Skeletal muscle tissue (tissue), 4 donors: Measurements from ENCODE around the gene CARMIL3. TPM values are rescaled to one million over a fixed set of nuclear protein-coding genes. Genes with fewer than 3 reads are reported as not detected.

ENCODE experiments used
- H3K27ac ChIP-seq: one replicate; pipeline ENCODE4 v1.7.0; 2013; ENCODE audit warnings: mild to moderate bottlenecking, low read depth, low read length, inconsistent platforms
- H3K27me3 ChIP-seq, 3 donors: one replicate each; pipeline ENCODE4 v1.7.0; 2013; ENCODE audit warnings: low read length in 3 of 3; ENCODE audit not compliant: control insufficient read depth in 3 of 3, insufficient read depth in 3 of 3
- H3K36me3 ChIP-seq, 3 donors: one replicate each; pipeline ENCODE4 v1.7.0; 2013; ENCODE audit warnings: low read length in 3 of 3; ENCODE audit not compliant: control insufficient read depth in 3 of 3, insufficient read depth in 3 of 3
- H3K4me1 ChIP-seq, 3 donors: one replicate each; pipeline ENCODE4 v1.7.0; 2013; ENCODE audit warnings: low read length in 3 of 3, mild to moderate bottlenecking in 3 of 3; ENCODE audit not compliant: control insufficient read depth in 3 of 3, insufficient read depth in 3 of 3
- H3K4me3 ChIP-seq, 3 donors: one replicate each; pipeline ENCODE4 v1.7.0; 2013; ENCODE audit warnings: low read length in 3 of 3
- H3K9ac ChIP-seq, 3 donors: one replicate each; pipeline ENCODE4 v1.7.0; 2013; ENCODE audit warnings: low read length in 3 of 3, mild to moderate bottlenecking in 3 of 3, moderate library complexity in 2 of 3, low read depth in 1 of 3
- H3K9me3 ChIP-seq, 3 donors: one replicate each; pipeline ENCODE4 v1.7.0; 2013; ENCODE audit warnings: low read length in 3 of 3; ENCODE audit not compliant: control insufficient read depth in 3 of 3
- total RNA-seq: library from RNA; depleted of rRNA; stranded (reverse); fragments of >200 nt; gene quantifications from one replicate; pipeline ENCODE4 v1.2.3, GENCODE V29; 2014
- donor health status: Osteomylitis.

CARMIL3 gene
- total RNA-seq, 1 donor from 2014 or later: under 0.01 TPM

- H3K9ac ChIP-seq: no peak overlapping the region
- H3K4me1 ChIP-seq: peaks cover 13 to 21% (median 15%) of the 10 kb centered on the region in 3 donors
- H3K36me3 ChIP-seq: no peaks in the 10 kb centered on the region
- no peak overlapping the region for H3K27ac ChIP-seq
- H3K27me3 ChIP-seq: peaks cover 11 to 31% (median 16%) of the 10 kb centered on the region in 3 donors
- no peak overlapping the region for H3K4me3 ChIP-seq
- H3K9me3 ChIP-seq: no peaks in the 10 kb centered on the region
Observed at GRCh38 chr14:24055971-24056799, 4.4 kb downstream of the CARMIL3 start.

GRCh38 chr14:24056800-24057184 lies 5.0 kb downstream of the CARMIL3 start:
- Histone ChIP-seq H3K4me3 (no peak overlapping the region), H3K4me1 (peaks cover 9 to 17% (median 12%) of the 10 kb centered on the region in 3 donors), H3K27me3 (peaks cover 11 to 31% (median 16%) of the 10 kb centered on the region in 3 donors), H3K36me3 (no peaks in the 10 kb centered on the region), H3K9ac (no peak overlapping the region), H3K27ac (no peak overlapping the region), H3K9me3 (no peaks in the 10 kb centered on the region)

GRCh38 chr14:24057271-24057670 lies 5.5 kb downstream of the CARMIL3 start:
- H3K9me3 ChIP-seq: no peaks in the 10 kb centered on the region
- no peak overlapping the region for H3K4me3 ChIP-seq
- peaks cover 11 to 31% (median 16%) of the 10 kb centered on the region in 3 donors for H3K27me3 ChIP-seq
- H3K9ac ChIP-seq: no peak overlapping the region
- H3K4me1 ChIP-seq: peaks cover 6 to 13% (median 8%) of the 10 kb centered on the region in 3 donors
- no peak overlapping the region for H3K27ac ChIP-seq
- H3K36me3 ChIP-seq: no peaks in the 10 kb centered on the region

- Histone ChIP-seq H3K27me3 (peaks cover 11 to 29% (median 16%) of the 10 kb centered on the region in 3 donors), H3K9ac (no peak overlapping the region), H3K27ac (no peak overlapping the region), H3K9me3 (no peaks in the 10 kb centered on the region), H3K4me3 (no peak overlapping the region), H3K4me1 (peaks cover under 1 to 7% (median 2%) of the 10 kb centered on the region in 3 donors), H3K36me3 (no peaks in the 10 kb centered on the region)
Observed at GRCh38 chr14:24057867-24058259, 6.1 kb downstream of the CARMIL3 start.

GRCh38 chr14:24058260-24058950 lies 6.6 kb downstream of the CARMIL3 start:
- H3K27me3 ChIP-seq: peaks cover 10 to 24% (median 16%) of the 10 kb centered on the region in 3 donors
- no peaks in the 10 kb centered on the region for H3K36me3 ChIP-seq
- no peak overlapping the region for H3K27ac ChIP-seq
- no peak overlapping the region for H3K9ac ChIP-seq
- peaks cover 0 to 3% (median 0%) of the 10 kb centered on the region in 3 donors for H3K4me1 ChIP-seq
- H3K9me3 ChIP-seq: no peaks in the 10 kb centered on the region
- H3K4me3 ChIP-seq: no peak overlapping the region

GRCh38 chr14:24058951-24059475 lies 7.2 kb downstream of the CARMIL3 start:
- Histone ChIP-seq H3K4me3 (no peak overlapping the region), H3K27me3 (peaks cover 5 to 18% (median 11%) of the 10 kb centered on the region in 3 donors), H3K36me3 (no peaks in the 10 kb centered on the region), H3K4me1 (peaks cover 0 to 3% (median 0%) of the 10 kb centered on the region in 3 donors), H3K9ac (no peak overlapping the region), H3K27ac (no peak overlapping the region), H3K9me3 (no peaks in the 10 kb centered on the region)

GRCh38 chr14:24059841-24060388 lies 8.1 kb downstream of the CARMIL3 start:
- peaks cover 0 to 3% (median 0%) of the 10 kb centered on the region in 3 donors for H3K4me1 ChIP-seq
- no peak overlapping the region for H3K9ac ChIP-seq
- peaks cover 2 to 11% (median 3%) of the 10 kb centered on the region in 3 donors for H3K27me3 ChIP-seq
- no peak overlapping the region for H3K4me3 ChIP-seq
- H3K36me3 ChIP-seq: no peaks in the 10 kb centered on the region
- H3K27ac ChIP-seq: no peak overlapping the region
- H3K9me3 ChIP-seq: no peaks in the 10 kb centered on the region

- no peak overlapping the region for H3K9ac ChIP-seq
- peaks cover 0 to 6% (median 0%) of the 10 kb centered on the region in 3 donors for H3K27me3 ChIP-seq
- no peak overlapping the region for H3K27ac ChIP-seq
- peaks cover 0 to 3% (median 0%) of the 10 kb centered on the region in 3 donors for H3K4me1 ChIP-seq
- no peaks in the 10 kb centered on the region for H3K9me3 ChIP-seq
- H3K4me3 ChIP-seq: no peak overlapping the region
- no peaks in the 10 kb centered on the region for H3K36me3 ChIP-seq
Observed at GRCh38 chr14:24060443-24060842, 8.6 kb downstream of the CARMIL3 start.

GRCh38 chr14:24060984-24061913 lies 9.4 kb downstream of the CARMIL3 start:
- H3K9ac ChIP-seq: no peak overlapping the region
- H3K27ac ChIP-seq: no peak overlapping the region
- H3K4me3 ChIP-seq: no peak overlapping the region
- H3K9me3 ChIP-seq: no peaks in the 10 kb centered on the region
- H3K4me1 ChIP-seq: peaks cover 0 to 3% (median 0%) of the 10 kb centered on the region in 3 donors
- H3K27me3 ChIP-seq: no peaks in the 10 kb centered on the region
- H3K36me3 ChIP-seq: no peaks in the 10 kb centered on the region
